GM12878 (cell line): Measurements from ENCODE around the gene NLRP14. TPM values are rescaled to one million over a fixed set of nuclear protein-coding genes. Genes with fewer than 3 reads are reported as not detected.

Source experiments
- HCFC1 ChIP-seq: fragments of 150-350 bp; IDR thresholded peaks from 2 replicates; pipeline ENCODE4 v1.6.1; 2014; ENCODE audit warnings: low read length
- IKZF2 ChIP-seq, 2 experiments: fragments of 450-650 bp; IDR thresholded peaks; 2 replicates each; pipeline ENCODE4 v1.6.1; 2017; ENCODE audit warnings: mild to moderate bottlenecking in 2 of 2, moderate library complexity in 2 of 2
- IRF5 ChIP-seq: fragments of 450-650 bp; IDR thresholded peaks from 2 replicates; pipeline ENCODE4 v1.6.1; 2017; ENCODE audit warnings: borderline replicate concordance
- LARP7 ChIP-seq: fragments of 450-650 bp; IDR thresholded peaks from 2 replicates; pipeline ENCODE4 v1.6.1; 2017; ENCODE audit warnings: mild to moderate bottlenecking
- NR2F1 ChIP-seq: fragments of 450-650 bp; conservative IDR thresholded peaks from 2 replicates; pipeline ENCODE4 v1.6.1; 2017; ENCODE audit warnings: mild to moderate bottlenecking
- SP1 ChIP-seq: IDR thresholded peaks from one replicate; pipeline ENCODE4 v1.6.1; 2011; ENCODE audit warnings: low read depth, low read length
- ZNF274 ChIP-seq: IDR thresholded peaks from one replicate; pipeline ENCODE4 v1.8.0; 2011; ENCODE audit not compliant: insufficient read length, insufficient read depth
- polyA plus RNA-seq, 11 experiments: library from polyadenylated mRNA; depleted of rRNA in 4 of 11; unstranded in 6 of 11; stranded (reverse) in 5 of 11; fragments of >200 nt; fragmentation: Nextera tagmentation in 4 of 11; fragmentation: Illumina TruSeq in 1 of 11; extraction: Ambion mirVana in 4 of 11; extraction: Trizol in 1 of 11; gene quantifications; 1 replicate in 1 of 11; 2 replicates in 10 of 11; pipeline versions ENCODE4 v1.2.1 to v1.2.3, GENCODE V29; 2011 to 2016; ENCODE audit warnings: inconsistent platforms in 2 of 11, missing spikeins in 2 of 11, low read depth in 1 of 11
- total RNA-seq, 4 experiments: library from RNA; depleted of rRNA in 3 of 4; stranded (reverse); fragments of >200 nt in 3 of 4; fragmentation: Illumina TruSeq in 1 of 4; extraction: Trizol in 1 of 4; gene quantifications; 2 replicates each; pipeline versions ENCODE4 v1.2.1 to v1.2.3, GENCODE V29; 2013 to 2021
- TF ChIP-seq, protein P1 (sequence below): fragments of 450-650 bp; IDR thresholded peaks from 2 replicates; pipeline ENCODE4 v1.6.1; 2017; ENCODE audit warnings: mild to moderate bottlenecking, moderate library complexity
- TF ChIP-seq, protein P2 (sequence below): fragments of 450-650 bp; IDR thresholded peaks from 2 replicates; pipeline ENCODE4 v1.6.1; 2017; ENCODE audit warnings: mild to moderate bottlenecking, moderate library complexity

NLRP14 gene
- total and polyA plus RNA-seq, 10 of the 15 experiments (the other 5 are each of a cell fraction or from before 2014, with no cell fraction given), result 0.02 to 0.12 (median 0.04) TPM; not detected in 3

DNA sequence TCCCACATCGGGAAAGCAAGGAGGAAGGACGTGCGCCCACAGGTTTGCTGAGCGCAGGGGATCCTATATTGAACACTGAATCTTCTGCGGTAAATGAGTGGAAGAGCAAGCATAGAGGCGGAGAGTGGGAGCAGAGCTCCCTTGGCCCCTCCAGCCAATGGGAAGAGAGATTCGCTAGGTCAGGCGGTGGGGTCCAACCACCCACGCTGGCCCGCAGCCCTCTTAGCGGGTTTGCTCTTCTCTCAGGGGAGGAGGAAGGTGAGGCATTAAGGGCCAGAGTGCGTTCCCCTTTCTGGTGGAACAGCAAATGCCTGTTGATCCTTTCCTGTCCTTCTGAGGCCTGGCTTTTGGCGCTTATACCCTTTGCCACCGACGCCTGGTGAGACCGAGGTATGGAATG, 10.6 kb downstream of the NLRP14 start (continued):
- TF ChIP-seq, protein P1, sequence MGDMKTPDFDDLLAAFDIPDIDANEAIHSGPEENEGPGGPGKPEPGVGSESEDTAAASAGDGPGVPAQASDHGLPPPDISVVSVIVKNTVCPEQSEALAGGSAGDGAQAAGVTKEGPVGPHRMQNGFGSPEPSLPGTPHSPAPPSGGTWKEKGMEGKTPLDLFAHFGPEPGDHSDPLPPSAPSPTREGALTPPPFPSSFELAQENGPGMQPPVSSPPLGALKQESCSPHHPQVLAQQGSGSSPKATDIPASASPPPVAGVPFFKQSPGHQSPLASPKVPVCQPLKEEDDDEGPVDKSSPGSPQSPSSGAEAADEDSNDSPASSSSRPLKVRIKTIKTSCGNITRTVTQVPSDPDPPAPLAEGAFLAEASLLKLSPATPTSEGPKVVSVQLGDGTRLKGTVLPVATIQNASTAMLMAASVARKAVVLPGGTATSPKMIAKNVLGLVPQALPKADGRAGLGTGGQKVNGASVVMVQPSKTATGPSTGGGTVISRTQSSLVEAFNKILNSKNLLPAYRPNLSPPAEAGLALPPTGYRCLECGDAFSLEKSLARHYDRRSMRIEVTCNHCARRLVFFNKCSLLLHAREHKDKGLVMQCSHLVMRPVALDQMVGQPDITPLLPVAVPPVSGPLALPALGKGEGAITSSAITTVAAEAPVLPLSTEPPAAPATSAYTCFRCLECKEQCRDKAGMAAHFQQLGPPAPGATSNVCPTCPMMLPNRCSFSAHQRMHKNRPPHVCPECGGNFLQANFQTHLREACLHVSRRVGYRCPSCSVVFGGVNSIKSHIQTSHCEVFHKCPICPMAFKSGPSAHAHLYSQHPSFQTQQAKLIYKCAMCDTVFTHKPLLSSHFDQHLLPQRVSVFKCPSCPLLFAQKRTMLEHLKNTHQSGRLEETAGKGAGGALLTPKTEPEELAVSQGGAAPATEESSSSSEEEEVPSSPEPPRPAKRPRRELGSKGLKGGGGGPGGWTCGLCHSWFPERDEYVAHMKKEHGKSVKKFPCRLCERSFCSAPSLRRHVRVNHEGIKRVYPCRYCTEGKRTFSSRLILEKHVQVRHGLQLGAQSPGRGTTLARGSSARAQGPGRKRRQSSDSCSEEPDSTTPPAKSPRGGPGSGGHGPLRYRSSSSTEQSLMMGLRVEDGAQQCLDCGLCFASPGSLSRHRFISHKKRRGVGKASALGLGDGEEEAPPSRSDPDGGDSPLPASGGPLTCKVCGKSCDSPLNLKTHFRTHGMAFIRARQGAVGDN, result no peak
- TF ChIP-seq, protein P2, sequence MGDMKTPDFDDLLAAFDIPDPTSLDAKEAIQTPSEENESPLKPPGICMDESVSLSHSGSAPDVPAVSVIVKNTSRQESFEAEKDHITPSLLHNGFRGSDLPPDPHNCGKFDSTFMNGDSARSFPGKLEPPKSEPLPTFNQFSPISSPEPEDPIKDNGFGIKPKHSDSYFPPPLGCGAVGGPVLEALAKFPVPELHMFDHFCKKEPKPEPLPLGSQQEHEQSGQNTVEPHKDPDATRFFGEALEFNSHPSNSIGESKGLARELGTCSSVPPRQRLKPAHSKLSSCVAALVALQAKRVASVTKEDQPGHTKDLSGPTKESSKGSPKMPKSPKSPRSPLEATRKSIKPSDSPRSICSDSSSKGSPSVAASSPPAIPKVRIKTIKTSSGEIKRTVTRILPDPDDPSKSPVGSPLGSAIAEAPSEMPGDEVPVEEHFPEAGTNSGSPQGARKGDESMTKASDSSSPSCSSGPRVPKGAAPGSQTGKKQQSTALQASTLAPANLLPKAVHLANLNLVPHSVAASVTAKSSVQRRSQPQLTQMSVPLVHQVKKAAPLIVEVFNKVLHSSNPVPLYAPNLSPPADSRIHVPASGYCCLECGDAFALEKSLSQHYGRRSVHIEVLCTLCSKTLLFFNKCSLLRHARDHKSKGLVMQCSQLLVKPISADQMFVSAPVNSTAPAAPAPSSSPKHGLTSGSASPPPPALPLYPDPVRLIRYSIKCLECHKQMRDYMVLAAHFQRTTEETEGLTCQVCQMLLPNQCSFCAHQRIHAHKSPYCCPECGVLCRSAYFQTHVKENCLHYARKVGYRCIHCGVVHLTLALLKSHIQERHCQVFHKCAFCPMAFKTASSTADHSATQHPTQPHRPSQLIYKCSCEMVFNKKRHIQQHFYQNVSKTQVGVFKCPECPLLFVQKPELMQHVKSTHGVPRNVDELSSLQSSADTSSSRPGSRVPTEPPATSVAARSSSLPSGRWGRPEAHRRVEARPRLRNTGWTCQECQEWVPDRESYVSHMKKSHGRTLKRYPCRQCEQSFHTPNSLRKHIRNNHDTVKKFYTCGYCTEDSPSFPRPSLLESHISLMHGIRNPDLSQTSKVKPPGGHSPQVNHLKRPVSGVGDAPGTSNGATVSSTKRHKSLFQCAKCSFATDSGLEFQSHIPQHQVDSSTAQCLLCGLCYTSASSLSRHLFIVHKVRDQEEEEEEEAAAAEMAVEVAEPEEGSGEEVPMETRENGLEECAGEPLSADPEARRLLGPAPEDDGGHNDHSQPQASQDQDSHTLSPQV, result no peak
- TF ChIP-seq ZNF274 (no peak), IKZF2 (IDR thresholded peaks at IDR 0.05) (no peak), LARP7 (no peak), IRF5 (no peak), SP1 (no peak), NR2F1 (no peak), HCFC1 (no peak)
